Central memory CD8-positive, alpha-beta T cell (primary cell): ENCODE measurements around the gene ST6GALNAC6.

Source experiments
- ATAC-seq: fragments of 150-1000 bp; cut with Tn5 transposase; replicated peaks from 2 replicates; pipeline ENCODE4 v1.10.0; 2022; ENCODE audit warnings: mild to moderate bottlenecking, moderate FRiP score, moderate number of reproducible peaks; ENCODE audit not compliant: poor library complexity, severe bottlenecking; ENCODE audit errors: extremely low read depth
- DNase-seq, 2 donors: peaks; one replicate each; pipeline ENCODE4 v3.0.0; 2021; ENCODE audit warnings: low spot score in 2 of 2
- H3K27ac Mint-ChIP-seq: one replicate; pipeline ENCODE4 v1.8.0; 2022; ENCODE audit warnings: low read depth, mild to moderate bottlenecking, moderate library complexity, mixed read lengths
- H3K27me3 Mint-ChIP-seq: one replicate; pipeline ENCODE4 v1.8.0; 2022; ENCODE audit warnings: mixed read lengths
- H3K36me3 Mint-ChIP-seq: one replicate; pipeline ENCODE4 v1.8.0; 2022; ENCODE audit warnings: mild to moderate bottlenecking, moderate library complexity, mixed read lengths; ENCODE audit not compliant: insufficient read depth
- H3K4me1 Mint-ChIP-seq: one replicate; pipeline ENCODE4 v1.8.0; 2022; ENCODE audit warnings: mixed read lengths
- H3K4me3 Mint-ChIP-seq: one replicate; pipeline ENCODE4 v1.8.0; 2022; ENCODE audit warnings: mild to moderate bottlenecking, moderate library complexity, mixed read lengths
- H3K9me3 Mint-ChIP-seq: one replicate; pipeline ENCODE4 v1.8.0; 2022; ENCODE audit warnings: mixed read lengths

The ST6GALNAC6 gene

GRCh38 chr9:127856094-127856728 is 43.2 kb downstream of the ST6GALNAC6 start:
- DNase-seq (no peak), ATAC-seq (no peak)
- peak overlapping the region; percentile 95 for H3K4me3 Mint-ChIP-seq
- H3K27ac Mint-ChIP-seq, result peak overlapping the region; percentile 95
- peaks cover 33% of the 10 kb centered on the region for H3K4me1 Mint-ChIP-seq
- no peaks in the 10 kb centered on the region for H3K9me3 Mint-ChIP-seq
- H3K27me3 Mint-ChIP-seq, result no peaks in the 10 kb centered on the region
- H3K36me3 Mint-ChIP-seq, result peaks cover 4% of the 10 kb centered on the region

- H3K27me3 Mint-ChIP-seq, result no peaks in the 10 kb centered on the region
- peaks cover 26% of the 10 kb centered on the region for H3K4me1 Mint-ChIP-seq
- H3K36me3 Mint-ChIP-seq, result peaks cover 4% of the 10 kb centered on the region
- no peak for DNase-seq
- no peak for ATAC-seq
- no peaks in the 10 kb centered on the region for H3K9me3 Mint-ChIP-seq
- peak overlapping the region; percentile 95 for H3K27ac Mint-ChIP-seq
- peak overlapping the region; percentile 95 for H3K4me3 Mint-ChIP-seq
Measured at GRCh38 chr9:127855522-127855921, 43.9 kb downstream of the ST6GALNAC6 start.

- Mint-ChIP-seq H3K4me1 (peaks cover 25% of the 10 kb centered on the region), H3K27me3 (no peaks in the 10 kb centered on the region), H3K27ac (peak overlapping the region; percentile 95), H3K36me3 (peaks cover 4% of the 10 kb centered on the region), H3K4me3 (peak overlapping the region; percentile 95), H3K9me3 (no peaks in the 10 kb centered on the region)
- no peak for ATAC-seq
- no peak for DNase-seq
Measured at GRCh38 chr9:127854960-127855359, 44.4 kb downstream of the ST6GALNAC6 start.

GRCh38 chr9:127854184-127854806 is 45.1 kb downstream of the ST6GALNAC6 start, which contains the start of gene ENG:
Gene ENG (minus strand): TSS chr9:127854658. CDS start chr9:127854355, 303 bp downstream.
- Mint-ChIP-seq H3K36me3 (peaks cover 4% of the 10 kb centered on the region), H3K27ac (peak within 1 kb of the TSS; percentile 95), H3K27me3 (no peaks in the 10 kb centered on the region), H3K9me3 (peaks cover 4% of the 10 kb centered on the region), H3K4me3 (peak within 1 kb of the TSS; percentile 95), H3K4me1 (peaks cover 25% of the 10 kb centered on the region)
- ATAC-seq, result peak; percentile 57
- no peak for DNase-seq

- peaks cover 11% of the 10 kb centered on the region for H3K9me3 Mint-ChIP-seq
- ATAC-seq (no peak), DNase-seq (no peak)
- peaks cover 4% of the 10 kb centered on the region for H3K36me3 Mint-ChIP-seq
- peak overlapping the region; percentile 95 for H3K27ac Mint-ChIP-seq
- H3K4me3 Mint-ChIP-seq, result peak overlapping the region; percentile 95
- H3K27me3 Mint-ChIP-seq, result no peaks in the 10 kb centered on the region
- H3K4me1 Mint-ChIP-seq, result peaks cover 25% of the 10 kb centered on the region
Measured at GRCh38 chr9:127853312-127854183, 45.9 kb downstream of the ST6GALNAC6 start.

- Mint-ChIP-seq H3K36me3 (peaks cover 4% of the 10 kb centered on the region), H3K27me3 (no peaks in the 10 kb centered on the region), H3K4me1 (peaks cover 25% of the 10 kb centered on the region), H3K27ac (no peak overlapping the region), H3K9me3 (peaks cover 11% of the 10 kb centered on the region), H3K4me3 (peak overlapping the region; percentile 95)
- ATAC-seq, result no peak
- no peak for DNase-seq
Measured at GRCh38 chr9:127852829-127853228, 46.6 kb downstream of the ST6GALNAC6 start.

DNA sequence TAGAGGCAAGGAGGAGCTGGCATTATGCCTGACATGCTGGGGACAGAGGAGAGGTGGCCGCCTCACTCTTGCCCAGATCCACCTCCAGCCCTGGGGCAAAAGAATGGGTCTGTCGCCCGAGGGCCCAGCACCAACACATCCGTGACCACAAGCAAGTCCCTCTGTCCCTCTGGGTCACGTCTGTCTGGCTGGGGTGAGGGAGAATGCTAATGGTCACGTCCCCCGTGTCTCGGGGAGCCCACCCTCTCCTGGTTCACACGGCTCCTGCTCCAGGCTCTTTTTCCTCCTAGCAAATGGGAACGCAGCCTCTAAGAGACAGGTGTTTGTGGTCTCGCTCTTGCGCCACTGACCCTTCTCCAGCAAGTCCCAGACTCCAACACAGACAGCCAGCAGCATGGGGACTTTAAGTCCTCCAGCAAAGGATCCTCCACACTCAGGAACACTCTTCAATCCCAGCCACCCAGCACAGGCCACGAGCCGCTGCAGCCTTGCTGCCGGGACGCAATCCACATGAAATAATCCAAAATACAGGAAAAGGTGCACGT is 49.0 kb downstream of the ST6GALNAC6 start:
- no peak overlapping the region for H3K27ac Mint-ChIP-seq
- ATAC-seq (no peak), DNase-seq (no peak)
- peaks cover 11% of the 10 kb centered on the region for H3K9me3 Mint-ChIP-seq
- H3K27me3 Mint-ChIP-seq, result no peaks in the 10 kb centered on the region
- no peak overlapping the region for H3K4me3 Mint-ChIP-seq
- H3K36me3 Mint-ChIP-seq, result peaks cover 2% of the 10 kb centered on the region
- H3K4me1 Mint-ChIP-seq, result peaks cover 16% of the 10 kb centered on the region

DNA sequence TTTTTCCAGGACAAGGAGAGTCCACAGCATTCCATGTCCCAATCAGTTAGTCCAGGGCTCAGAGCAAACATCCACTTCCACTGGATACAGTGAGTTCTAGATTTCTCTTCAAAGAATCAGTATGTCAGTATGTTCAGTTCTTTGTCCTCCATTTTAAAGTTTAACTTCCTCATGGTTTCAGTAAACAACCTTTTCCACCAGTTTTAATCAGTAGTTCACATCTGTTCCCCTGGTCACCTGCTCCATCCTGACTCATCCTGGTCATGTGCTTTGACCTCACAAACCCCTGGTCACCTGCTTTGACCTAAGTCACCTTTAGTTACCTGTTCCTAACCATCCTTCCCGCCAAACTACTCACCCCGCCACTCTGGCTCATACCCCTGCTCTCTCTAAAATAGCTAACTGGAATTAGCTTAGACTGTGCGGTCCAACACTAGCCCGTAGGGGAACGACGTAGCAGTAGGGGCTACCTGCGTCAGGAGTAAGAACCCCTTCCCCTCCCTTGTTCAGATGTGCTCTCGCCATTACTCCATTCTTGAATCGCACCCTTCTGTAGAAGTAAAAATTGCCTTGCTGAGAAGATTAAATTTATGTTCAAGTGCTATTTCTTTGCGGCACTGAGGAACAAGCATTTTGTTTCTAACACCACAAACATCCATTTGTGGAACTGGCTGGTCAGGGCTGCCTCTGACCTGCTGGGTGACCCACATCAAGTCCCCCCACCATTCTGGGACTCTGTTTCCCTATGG is 50.5 kb downstream of the ST6GALNAC6 start:
- DNase-seq, result no peak
- H3K4me1 Mint-ChIP-seq, result peaks cover 13% of the 10 kb centered on the region
- H3K9me3 Mint-ChIP-seq, result peaks cover 11% of the 10 kb centered on the region
- no peaks in the 10 kb centered on the region for H3K36me3 Mint-ChIP-seq
- H3K4me3 Mint-ChIP-seq, result no peak overlapping the region
- no peaks in the 10 kb centered on the region for H3K27me3 Mint-ChIP-seq
- H3K27ac Mint-ChIP-seq, result no peak overlapping the region
- ATAC-seq, result no peak

DNA sequence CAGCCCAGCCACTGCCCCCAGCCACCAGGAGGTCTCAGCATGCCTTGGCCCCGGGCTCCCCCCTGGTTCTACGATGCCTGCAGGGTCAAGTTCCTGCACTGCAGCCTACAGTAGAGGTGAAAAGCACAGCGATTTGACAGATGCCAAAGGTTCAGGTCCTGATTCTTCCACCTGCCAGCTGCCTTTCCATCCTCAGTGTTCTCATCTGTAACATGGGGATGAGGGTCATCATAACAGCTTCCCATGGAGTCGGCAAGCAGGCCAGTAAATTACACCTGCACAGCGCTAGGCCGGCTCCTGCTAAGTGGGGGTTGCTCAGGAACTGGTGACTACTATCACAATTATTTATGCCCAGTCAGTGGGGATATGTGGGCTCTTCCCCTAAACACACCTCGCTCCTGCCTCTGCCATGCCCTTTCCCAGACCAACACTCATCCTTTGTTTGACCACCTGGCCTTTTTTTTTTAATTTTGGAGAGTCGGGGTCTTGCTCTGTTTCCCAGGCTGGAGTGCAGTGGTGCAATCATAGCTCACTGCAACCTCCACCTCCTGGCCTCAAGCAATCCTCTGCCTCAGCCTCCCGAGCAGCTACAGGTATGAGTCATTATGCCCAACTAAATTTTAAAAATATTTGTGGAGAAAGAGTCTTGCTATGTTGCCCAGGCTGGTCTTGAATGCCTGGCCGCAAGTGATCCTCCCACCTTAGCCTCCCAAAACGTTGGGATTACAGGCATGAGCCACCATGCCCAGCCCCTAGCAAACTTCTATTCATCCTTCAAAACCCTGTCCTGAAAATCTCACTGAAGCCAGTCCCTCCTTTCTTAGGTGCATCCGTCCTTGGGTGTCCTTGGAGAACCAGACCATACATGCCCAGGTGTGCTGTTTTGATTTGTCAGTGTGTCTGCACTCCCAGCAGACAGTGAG is 51.3 kb downstream of the ST6GALNAC6 start:
- Mint-ChIP-seq H3K36me3 (no peaks in the 10 kb centered on the region), H3K27ac (peak overlapping the region; percentile 46), H3K4me1 (peaks cover 9% of the 10 kb centered on the region), H3K27me3 (no peaks in the 10 kb centered on the region), H3K4me3 (no peak overlapping the region), H3K9me3 (peaks cover 11% of the 10 kb centered on the region)
- ATAC-seq (no peak), DNase-seq (no peak)

DNA sequence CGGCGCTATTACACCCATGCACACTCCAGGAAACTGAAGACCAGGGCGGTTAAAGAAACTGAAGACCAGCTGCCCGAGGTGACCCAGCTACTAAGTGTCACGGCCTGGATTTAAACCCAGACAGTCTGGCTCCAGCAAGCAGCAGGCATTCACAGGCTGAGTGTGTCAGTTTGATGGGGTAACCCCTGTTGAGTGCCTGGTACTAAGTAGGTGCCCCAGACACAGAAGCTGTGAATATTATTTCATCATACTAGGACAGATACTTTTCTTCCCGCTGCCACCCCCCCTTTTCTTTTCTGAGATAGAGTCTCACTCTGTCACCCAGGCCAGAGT is 52.3 kb downstream of the ST6GALNAC6 start:
- peaks cover 8% of the 10 kb centered on the region for H3K4me1 Mint-ChIP-seq
- H3K4me3 Mint-ChIP-seq, result no peak overlapping the region

DNA sequence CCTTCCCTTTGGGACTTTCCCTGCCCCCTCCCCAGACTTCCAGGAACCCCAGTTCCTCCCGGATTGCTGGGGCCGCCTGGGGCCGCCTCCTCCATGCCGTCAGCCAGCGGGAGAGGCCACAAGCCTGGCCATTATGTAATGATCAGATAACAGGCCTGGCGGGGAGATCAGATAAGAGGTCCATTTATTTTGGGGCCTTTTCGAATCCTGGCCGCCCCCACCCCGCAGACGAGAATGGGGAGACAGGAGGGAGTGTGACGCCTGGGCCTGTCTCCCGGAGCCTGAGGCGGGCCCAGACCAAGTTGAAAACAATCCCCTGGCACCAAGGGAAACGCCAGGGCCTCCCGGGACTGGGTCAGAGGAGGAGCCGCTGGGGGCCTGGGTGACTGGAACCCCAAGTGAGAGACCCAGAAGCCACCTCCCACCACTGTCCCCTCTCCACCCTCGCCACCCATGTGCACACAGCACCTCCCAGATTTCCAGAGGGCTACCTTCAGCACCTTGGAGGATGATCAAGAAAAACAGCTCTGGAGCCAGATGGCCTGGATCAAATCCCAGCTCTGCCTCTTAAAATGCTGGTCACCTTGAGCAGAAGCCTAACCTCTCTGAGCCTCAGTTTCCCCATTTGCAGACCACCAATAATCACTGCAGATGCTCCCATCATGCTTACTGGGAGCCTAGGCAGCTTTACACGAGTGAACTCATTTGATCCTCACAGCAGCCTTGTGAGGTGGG is 52.8 kb downstream of the ST6GALNAC6 start:
- Mint-ChIP-seq H3K27me3 (no peaks in the 10 kb centered on the region), H3K36me3 (peaks cover 2% of the 10 kb centered on the region), H3K9me3 (peaks cover 11% of the 10 kb centered on the region), H3K4me1 (peaks cover 3% of the 10 kb centered on the region), H3K27ac (no peak overlapping the region), H3K4me3 (no peak overlapping the region)
- DNase-seq (no peak), ATAC-seq (no peak)

More for the DNA sequence above, 52.3 kb downstream of the ST6GALNAC6 start:
- DNase-seq (no peak), ATAC-seq (no peak)
- peak overlapping the region; percentile 46 for H3K27ac Mint-ChIP-seq
- peaks cover 11% of the 10 kb centered on the region for H3K9me3 Mint-ChIP-seq
- H3K27me3 Mint-ChIP-seq, result no peaks in the 10 kb centered on the region
- peaks cover 2% of the 10 kb centered on the region for H3K36me3 Mint-ChIP-seq
